GM23338 (cell line): ENCODE data around the gene NANS. TPM values are rescaled to one million over a fixed set of nuclear protein-coding genes. Genes with fewer than 3 reads are reported as not detected.

Experiments
- ATAC-seq: fragments of 200-7000 bp; cut with Tn5 transposase; 3 replicates; pipeline ENCODE4 v1.9.1; 2020
- DNase-seq: peaks from one replicate; pipeline ENCODE4 v3.0.0-alpha.2; 2015; ENCODE audit warnings: low spot score
- H2AFZ ChIP-seq: fragments of 200-600 bp; sonication (generic); 2 replicates; pipeline ENCODE4 v1.8.0; 2016; ENCODE audit warnings: antibody characterized with exemption, mild to moderate bottlenecking, moderate library complexity
- H3F3A ChIP-seq: fragments of 200-600 bp; sonication (generic); replicated peaks from 2 replicates; pipeline ENCODE4 v1.8.0; 2017; ENCODE audit warnings: antibody characterized with exemption, mixed run types, low read depth
- H3K27ac ChIP-seq: fragments of 200-600 bp; sonication (generic); 2 replicates; pipeline ENCODE4 v1.6.1; 2016; ENCODE audit warnings: low read depth
- H3K27me3 ChIP-seq: fragments of 200-600 bp; sonication (generic); 2 replicates; pipeline ENCODE4 v1.8.0; 2016; ENCODE audit warnings: mild to moderate bottlenecking, mixed run types, moderate library complexity; ENCODE audit not compliant: insufficient read depth
- H3K36me3 ChIP-seq: fragments of 200-600 bp; sonication (generic); 2 replicates; pipeline ENCODE4 v1.8.0; 2016; ENCODE audit warnings: mild to moderate bottlenecking; ENCODE audit not compliant: insufficient read depth
- H3K4me1 ChIP-seq: fragments of 200-600 bp; sonication (generic); 2 replicates; pipeline ENCODE4 v1.8.0; 2016; ENCODE audit warnings: mild to moderate bottlenecking, moderate library complexity; ENCODE audit not compliant: insufficient read depth
- H3K4me2 ChIP-seq: fragments of 200-600 bp; sonication (generic); 2 replicates; pipeline ENCODE4 v1.7.1; 2017; ENCODE audit warnings: mixed run types
- H3K4me3 ChIP-seq: fragments of 200-600 bp; sonication (generic); 2 replicates; pipeline ENCODE4 v1.6.1; 2016; ENCODE audit warnings: mixed run types
- H3K79me2 ChIP-seq: fragments of 200-600 bp; sonication (generic); replicated peaks from 2 replicates; pipeline ENCODE4 v1.8.0; 2017; ENCODE audit warnings: mild to moderate bottlenecking; ENCODE audit not compliant: insufficient read depth
- H3K9me2 ChIP-seq: fragments of 200-600 bp; sonication (generic); 2 replicates; pipeline ENCODE4 v1.8.0; 2017; ENCODE audit not compliant: insufficient read depth
- H4K20me1 ChIP-seq: fragments of 200-600 bp; sonication (generic); replicated peaks from 2 replicates; pipeline ENCODE4 v1.8.0; 2017; ENCODE audit warnings: mild to moderate bottlenecking; ENCODE audit not compliant: insufficient read depth
- H3K27ac Mint-ChIP-seq: 2 replicates; pipeline ENCODE4 v1.8.0; 2020; ENCODE audit warnings: inconsistent platforms, mild to moderate bottlenecking, moderate library complexity, mixed read lengths
- H3K27me3 Mint-ChIP-seq: 3 replicates; pipeline ENCODE4 v1.8.0; 2022; ENCODE audit warnings: low read depth, mild to moderate bottlenecking, moderate library complexity, mixed read lengths, inconsistent platforms; ENCODE audit not compliant: insufficient read depth, poor library complexity
- H3K36me3 Mint-ChIP-seq: 3 replicates; pipeline ENCODE4 v1.8.0; 2021; ENCODE audit warnings: low read depth, mild to moderate bottlenecking, inconsistent platforms, moderate library complexity, mixed read lengths
- H3K4me1 Mint-ChIP-seq: 3 replicates; pipeline ENCODE4 v1.8.0; 2020; ENCODE audit warnings: mild to moderate bottlenecking, inconsistent platforms, mixed read lengths
- H3K4me3 Mint-ChIP-seq: 3 replicates; pipeline ENCODE4 v1.8.0; 2021; ENCODE audit warnings: moderate library complexity, mild to moderate bottlenecking, inconsistent platforms, mixed read lengths
- H3K9me3 Mint-ChIP-seq: 3 replicates; pipeline ENCODE4 v1.8.0; 2020; ENCODE audit warnings: moderate library complexity, mild to moderate bottlenecking, inconsistent platforms, mixed read lengths
- CREB1 ChIP-seq: fragments of 250-450 bp; sonication (Bioruptor Pico); IDR thresholded peaks from 2 replicates; pipeline ENCODE4 v1.5.0; 2020; ENCODE audit warnings: low read depth, mild to moderate bottlenecking, moderate library complexity
- CTCF ChIP-seq, 2 experiments: fragments of 200-600 bp in 1 of 2; sonication (generic) in 1 of 2; conservative IDR thresholded peaks; 2 replicates each; pipeline versions ENCODE4 v1.5.1 to v1.6.1; 2016 to 2017; ENCODE audit warnings: antibody characterized with exemption in 2 of 2, low read depth in 2 of 2, mild to moderate bottlenecking in 2 of 2, moderate library complexity in 1 of 2
- JUNB ChIP-seq: IDR thresholded peaks from one replicate; pipeline ENCODE4 v1.6.1; 2016; ENCODE audit warnings: antibody characterized with exemption; ENCODE audit not compliant: unreplicated experiment
- STAT1 ChIP-seq: IDR thresholded peaks from one replicate; pipeline ENCODE4 v1.6.1; 2016; ENCODE audit warnings: antibody characterized with exemption; ENCODE audit not compliant: unreplicated experiment
- ZNF114 ChIP-seq: fragments of 250-450 bp; sonication (Bioruptor Pico); IDR thresholded peaks from 2 replicates; pipeline ENCODE4 v1.5.0; 2020; ENCODE audit warnings: mild to moderate bottlenecking, moderate library complexity
- polyA plus RNA-seq: library from polyadenylated mRNA; unstranded; fragments of >200 nt; fragmentation: Nextera tagmentation; extraction: Ambion mirVana; gene quantifications from 2 replicates; pipeline ENCODE4 v1.2.1, GENCODE V29; 2016
- total RNA-seq: library from RNA; depleted of rRNA; stranded (reverse); fragments of >200 nt; shearing (Covaris generic); gene quantifications from 2 replicates; pipeline ENCODE4 v1.2.3, GENCODE V29; 2014
- TF ChIP-seq, protein P1 (sequence below): IDR thresholded peaks from 2 replicates; pipeline ENCODE4 v1.6.1; 2016; ENCODE audit warnings: antibody characterized with exemption
- TF ChIP-seq, protein P2 (sequence below): fragments of 250-450 bp; sonication (Bioruptor Pico); IDR thresholded peaks from 2 replicates; pipeline ENCODE4 v1.5.0; 2020; ENCODE audit warnings: mild to moderate bottlenecking, moderate library complexity

The NANS gene
- total and polyA plus RNA-seq, 2 experiments from 2014 or later, result 67.3 to 77.4 TPM

DNA sequence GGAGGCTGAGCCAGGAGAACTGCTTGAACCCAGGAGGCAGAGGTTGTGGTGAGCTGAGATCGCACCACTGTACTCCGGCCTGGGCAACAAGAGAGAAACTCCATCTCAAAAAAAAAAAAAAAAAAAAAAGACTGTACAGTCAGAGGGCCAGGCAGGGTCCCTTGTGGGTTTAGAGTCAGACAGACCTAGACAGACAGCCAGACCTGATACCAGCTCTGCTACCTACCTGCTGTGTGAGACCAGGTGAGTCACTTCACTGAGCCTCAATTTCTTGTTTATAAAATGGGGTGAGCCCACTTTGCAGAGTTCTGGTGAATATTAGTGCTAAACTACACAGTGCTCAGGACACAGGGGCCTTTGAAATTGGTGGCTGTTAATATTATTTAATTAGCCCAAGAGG, 42.8 kb downstream of the NANS start (continued):
- TF ChIP-seq CTCF (conservative IDR thresholded peaks at IDR 0.05; ENCODE audit: low read depth in 2 of 2) (no peak), CREB1 (CRISPR knock-in tag) (no peak), JUNB (no peak)

DNA sequence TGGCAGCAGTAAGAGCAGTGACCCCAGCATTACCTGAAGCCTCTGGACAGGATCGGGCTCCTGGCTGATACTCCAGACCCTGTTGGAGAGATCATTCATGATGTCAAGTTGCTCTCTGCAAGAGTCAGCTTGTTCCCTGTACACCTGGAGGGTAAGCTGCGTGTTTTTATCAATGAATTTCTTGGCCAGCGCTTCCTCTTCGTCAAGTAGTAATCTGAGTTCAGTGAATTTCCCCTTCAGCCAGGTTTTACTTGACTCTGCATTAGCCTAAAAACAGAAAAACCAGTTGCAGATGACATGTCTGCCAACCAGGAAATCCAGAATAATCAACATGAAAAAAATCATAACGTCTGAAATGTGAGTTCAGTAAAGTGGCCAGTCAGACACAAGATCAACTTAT, 43.4 kb downstream of the NANS start:
- Histone ChIP-seq H2AFZ (no peak overlapping the region), H3K36me3 (peaks cover 8% of the 10 kb centered on the region; the same call in 1 of the 2 replicates), H3K4me2 (no peak overlapping the region), H3K4me1 (no peaks in the 10 kb centered on the region), H3K27ac (no peak overlapping the region), H4K20me1 (no peaks in the 10 kb centered on the region), H3K4me3 (no peak overlapping the region), H3F3A (no peaks in the 10 kb centered on the region), H3K79me2 (no peaks in the 10 kb centered on the region), H3K27me3 (no peaks in the 10 kb centered on the region), H3K9me2 (no peaks in the 10 kb centered on the region)
- TF ChIP-seq CREB1 (CRISPR knock-in tag) (no peak), ZNF114 (CRISPR knock-in tag) (no peak)
- TF ChIP-seq, protein P1, sequence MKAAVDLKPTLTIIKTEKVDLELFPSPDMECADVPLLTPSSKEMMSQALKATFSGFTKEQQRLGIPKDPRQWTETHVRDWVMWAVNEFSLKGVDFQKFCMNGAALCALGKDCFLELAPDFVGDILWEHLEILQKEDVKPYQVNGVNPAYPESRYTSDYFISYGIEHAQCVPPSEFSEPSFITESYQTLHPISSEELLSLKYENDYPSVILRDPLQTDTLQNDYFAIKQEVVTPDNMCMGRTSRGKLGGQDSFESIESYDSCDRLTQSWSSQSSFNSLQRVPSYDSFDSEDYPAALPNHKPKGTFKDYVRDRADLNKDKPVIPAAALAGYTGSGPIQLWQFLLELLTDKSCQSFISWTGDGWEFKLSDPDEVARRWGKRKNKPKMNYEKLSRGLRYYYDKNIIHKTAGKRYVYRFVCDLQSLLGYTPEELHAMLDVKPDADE, result no peak
- Mint-ChIP-seq H3K4me3 (no peak overlapping the region), H3K36me3 (peaks cover 5% of the 10 kb centered on the region; the same call in 1 of the 3 replicates), H3K9me3 (no peaks in the 10 kb centered on the region), H3K4me1 (peaks cover 9% of the 10 kb centered on the region), H3K27ac (no peak overlapping the region), H3K27me3 (peaks cover 8% of the 10 kb centered on the region)
- ATAC-seq (no peak), DNase-seq (no peak)

GRCh38 chr9:98100456-98100855, 43.9 kb downstream of the NANS start:
- no peak overlapping the region for H3K4me3 Mint-ChIP-seq
- TF ChIP-seq, protein P2, sequence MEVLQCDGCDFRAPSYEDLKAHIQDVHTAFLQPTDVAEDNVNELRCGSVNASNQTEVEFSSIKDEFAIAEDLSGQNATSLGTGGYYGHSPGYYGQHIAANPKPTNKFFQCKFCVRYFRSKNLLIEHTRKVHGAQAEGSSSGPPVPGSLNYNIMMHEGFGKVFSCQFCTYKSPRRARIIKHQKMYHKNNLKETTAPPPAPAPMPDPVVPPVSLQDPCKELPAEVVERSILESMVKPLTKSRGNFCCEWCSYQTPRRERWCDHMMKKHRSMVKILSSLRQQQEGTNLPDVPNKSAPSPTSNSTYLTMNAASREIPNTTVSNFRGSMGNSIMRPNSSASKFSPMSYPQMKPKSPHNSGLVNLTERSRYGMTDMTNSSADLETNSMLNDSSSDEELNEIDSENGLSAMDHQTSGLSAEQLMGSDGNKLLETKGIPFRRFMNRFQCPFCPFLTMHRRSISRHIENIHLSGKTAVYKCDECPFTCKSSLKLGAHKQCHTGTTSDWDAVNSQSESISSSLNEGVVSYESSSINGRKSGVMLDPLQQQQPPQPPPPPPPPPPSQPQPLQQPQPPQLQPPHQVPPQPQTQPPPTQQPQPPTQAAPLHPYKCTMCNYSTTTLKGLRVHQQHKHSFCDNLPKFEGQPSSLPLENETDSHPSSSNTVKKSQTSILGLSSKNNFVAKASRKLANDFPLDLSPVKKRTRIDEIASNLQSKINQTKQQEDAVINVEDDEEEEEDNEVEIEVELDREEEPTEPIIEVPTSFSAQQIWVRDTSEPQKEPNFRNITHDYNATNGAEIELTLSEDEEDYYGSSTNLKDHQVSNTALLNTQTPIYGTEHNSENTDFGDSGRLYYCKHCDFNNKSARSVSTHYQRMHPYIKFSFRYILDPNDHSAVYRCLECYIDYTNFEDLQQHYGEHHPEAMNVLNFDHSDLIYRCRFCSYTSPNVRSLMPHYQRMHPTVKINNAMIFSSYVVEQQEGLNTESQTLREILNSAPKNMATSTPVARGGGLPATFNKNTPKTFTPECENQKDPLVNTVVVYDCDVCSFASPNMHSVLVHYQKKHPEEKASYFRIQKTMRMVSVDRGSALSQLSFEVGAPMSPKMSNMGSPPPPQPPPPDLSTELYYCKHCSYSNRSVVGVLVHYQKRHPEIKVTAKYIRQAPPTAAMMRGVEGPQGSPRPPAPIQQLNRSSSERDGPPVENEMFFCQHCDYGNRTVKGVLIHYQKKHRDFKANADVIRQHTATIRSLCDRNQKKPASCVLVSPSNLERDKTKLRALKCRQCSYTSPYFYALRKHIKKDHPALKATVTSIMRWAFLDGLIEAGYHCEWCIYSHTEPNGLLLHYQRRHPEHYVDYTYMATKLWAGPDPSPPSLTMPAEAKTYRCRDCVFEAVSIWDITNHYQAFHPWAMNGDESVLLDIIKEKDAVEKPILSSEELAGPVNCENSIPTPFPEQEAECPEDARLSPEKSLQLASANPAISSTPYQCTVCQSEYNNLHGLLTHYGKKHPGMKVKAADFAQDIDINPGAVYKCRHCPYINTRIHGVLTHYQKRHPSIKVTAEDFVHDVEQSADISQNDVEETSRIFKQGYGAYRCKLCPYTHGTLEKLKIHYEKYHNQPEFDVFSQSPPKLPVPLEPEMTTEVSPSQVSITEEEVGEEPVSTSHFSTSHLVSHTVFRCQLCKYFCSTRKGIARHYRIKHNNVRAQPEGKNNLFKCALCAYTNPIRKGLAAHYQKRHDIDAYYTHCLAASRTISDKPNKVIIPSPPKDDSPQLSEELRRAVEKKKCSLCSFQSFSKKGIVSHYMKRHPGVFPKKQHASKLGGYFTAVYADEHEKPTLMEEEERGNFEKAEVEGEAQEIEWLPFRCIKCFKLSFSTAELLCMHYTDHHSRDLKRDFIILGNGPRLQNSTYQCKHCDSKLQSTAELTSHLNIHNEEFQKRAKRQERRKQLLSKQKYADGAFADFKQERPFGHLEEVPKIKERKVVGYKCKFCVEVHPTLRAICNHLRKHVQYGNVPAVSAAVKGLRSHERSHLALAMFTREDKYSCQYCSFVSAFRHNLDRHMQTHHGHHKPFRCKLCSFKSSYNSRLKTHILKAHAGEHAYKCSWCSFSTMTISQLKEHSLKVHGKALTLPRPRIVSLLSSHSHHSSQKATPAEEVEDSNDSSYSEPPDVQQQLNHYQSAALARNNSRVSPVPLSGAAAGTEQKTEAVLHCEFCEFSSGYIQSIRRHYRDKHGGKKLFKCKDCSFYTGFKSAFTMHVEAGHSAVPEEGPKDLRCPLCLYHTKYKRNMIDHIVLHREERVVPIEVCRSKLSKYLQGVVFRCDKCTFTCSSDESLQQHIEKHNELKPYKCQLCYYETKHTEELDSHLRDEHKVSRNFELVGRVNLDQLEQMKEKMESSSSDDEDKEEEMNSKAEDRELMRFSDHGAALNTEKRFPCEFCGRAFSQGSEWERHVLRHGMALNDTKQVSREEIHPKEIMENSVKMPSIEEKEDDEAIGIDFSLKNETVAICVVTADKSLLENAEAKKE (CRISPR knock-in tag), result no peak
- TF ChIP-seq CREB1 (CRISPR knock-in tag) (no peak), STAT1 (no peak)

More at GRCh38 chr9:98100456-98100855, 43.9 kb downstream of the NANS start:
- Histone ChIP-seq H3K36me3 (peaks cover 8% of the 10 kb centered on the region; the same call in 1 of the 2 replicates), H3K4me2 (no peak overlapping the region), H3F3A (no peaks in the 10 kb centered on the region), H3K79me2 (no peaks in the 10 kb centered on the region), H3K27me3 (no peaks in the 10 kb centered on the region), H3K4me3 (no peak overlapping the region), H2AFZ (no peak overlapping the region), H4K20me1 (no peaks in the 10 kb centered on the region), H3K9me2 (no peaks in the 10 kb centered on the region), H3K27ac (no peak overlapping the region), H3K4me1 (no peaks in the 10 kb centered on the region)
- DNase-seq (no peak), ATAC-seq (no peak)
- H3K27me3 Mint-ChIP-seq, result peaks cover 8% of the 10 kb centered on the region
- H3K9me3 Mint-ChIP-seq, result no peaks in the 10 kb centered on the region
- H3K4me1 Mint-ChIP-seq, result peaks cover 11% of the 10 kb centered on the region
- peaks cover 2% of the 10 kb centered on the region; the same call in 1 of the 3 replicates for H3K36me3 Mint-ChIP-seq
- H3K27ac Mint-ChIP-seq, result no peak overlapping the region
